K562 (cell line): ENCODE data around the gene DYNC1I2. TPM values are rescaled to one million over a fixed set of nuclear protein-coding genes. Genes with fewer than 3 reads are reported as not detected.
A peak's percentile ranks its signal among the peaks of the same experiment; 100 is the strongest.

Experiments
- ATAC-seq: fragments of 200-7000 bp; cut with Tn5 transposase; 3 replicates; pipeline ENCODE4 v1.9.1; 2020; ENCODE audit warnings: moderate library complexity
- BruUV-seq: library from RNA; stranded (reverse); fragments of 400-500 nt; replicated peaks from 2 replicates; lab custom pipeline; 2021; lab: Mats Ljungman, UMichigan
- CTCF ChIA-PET: fragments of 300-600 bp; formaldehyde crosslinking; extraction: SDS; loops from one replicate; lab custom pipeline; 2021; ENCODE audit warnings: low intra/inter-chr PET ratio; lab: Yijun Ruan, JAX
- POLR2A ChIA-PET: fragments of 300-600, 350-650 bp; sonication (Branson Sonifier 250); formaldehyde crosslinking; extraction: SDS; loops from one replicate; lab custom pipeline; 2021; ENCODE audit warnings: antibody characterized with exemption, inconsistent platforms; lab: Yijun Ruan, JAX
- DNase-seq, 4 experiments: peaks; one replicate each; pipeline versions ENCODE4 v3.0.0 to v3.0.0-alpha.2; 2011 to 2018; ENCODE audit warnings: low spot score in 3 of 4, mixed read lengths in 3 of 4; ENCODE audit errors: extremely low read depth in 1 of 4
- FAIRE-seq: peaks from 2 replicates; lab custom pipeline; 2011; peaks lifted over from hg19 to GRCh38; lab: Jason Lieb, UNC
- H2AFZ ChIP-seq: 2 replicates; pipeline ENCODE4 v1.6.0; 2011; ENCODE audit warnings: low read depth, low read length, control low read depth, inconsistent platforms
- H3K27ac ChIP-seq: fragments of 200-600 bp; 3 replicates; pipeline ENCODE4 v1.8.0; 2011; ENCODE audit warnings: low read depth, mild to moderate bottlenecking, control low read depth, inconsistent platforms, low read length, moderate library complexity, mixed read lengths; ENCODE audit errors: extremely low read depth
- H3K27me3 ChIP-seq, 2 experiments: fragments of 300-600 bp in 1 of 2; 2 replicates in 1 of 2; 3 replicates in 1 of 2; pipeline versions ENCODE4 v1.6.0 to v1.8.0; 2011; ENCODE audit warnings: inconsistent platforms in 2 of 2, low read length in 2 of 2, mild to moderate bottlenecking in 1 of 2, mixed read lengths in 1 of 2, moderate library complexity in 1 of 2; ENCODE audit not compliant: control insufficient read depth in 2 of 2, insufficient read depth in 2 of 2
- H3K36me3 ChIP-seq: fragments of 300-600 bp; 3 replicates; pipeline ENCODE4 v1.8.0; 2011; ENCODE audit warnings: mild to moderate bottlenecking, low read length, inconsistent platforms; ENCODE audit not compliant: control insufficient read depth, insufficient read depth
- H3K4me1 ChIP-seq, 2 experiments: fragments of 200-600 bp in 1 of 2; replicated peaks in 1 of 2; 2 replicates in 1 of 2; 3 replicates in 1 of 2; pipeline versions ENCODE4 v1.5.1 to v1.8.0; 2011; ENCODE audit warnings: inconsistent platforms in 2 of 2, low read length in 2 of 2, mild to moderate bottlenecking in 1 of 2, mixed read lengths in 1 of 2, moderate library complexity in 1 of 2; ENCODE audit not compliant: control insufficient read depth in 2 of 2, insufficient read depth in 2 of 2
- H3K4me2 ChIP-seq: 2 replicates; pipeline ENCODE4 v1.6.1; 2011; ENCODE audit warnings: low read length, control low read depth, inconsistent platforms, mixed read lengths; ENCODE audit not compliant: insufficient read depth
- H3K4me3 ChIP-seq: fragments of 200-600 bp; sonication (generic), shearing (Covaris generic); 2 replicates; pipeline ENCODE4 v1.5.1; 2016; ENCODE audit warnings: control low read depth, inconsistent platforms
- H3K79me2 ChIP-seq: fragments of 200-600 bp; 3 replicates; pipeline ENCODE4 v1.8.0; 2011; ENCODE audit warnings: low read length, inconsistent platforms; ENCODE audit not compliant: control insufficient read depth, insufficient read depth
- H3K9ac ChIP-seq, 2 experiments: 2 replicates each; pipeline versions ENCODE4 v1.6.0 to v1.6.1; 2011; ENCODE audit warnings: low read depth in 2 of 2, low read length in 2 of 2, control low read depth in 1 of 2, inconsistent platforms in 1 of 2, mild to moderate bottlenecking in 1 of 2, mixed read lengths in 1 of 2; ENCODE audit not compliant: insufficient read depth in 1 of 2
- H3K9me1 ChIP-seq: one replicate; pipeline ENCODE4 v1.6.0; 2011; ENCODE audit warnings: inconsistent platforms, mild to moderate bottlenecking, low read length, moderate library complexity; ENCODE audit not compliant: control insufficient read depth, insufficient read depth
- H3K9me3 ChIP-seq: replicated peaks from 2 replicates; pipeline ENCODE4 v1.5.1; 2011; ENCODE audit warnings: low read depth, low read length, inconsistent platforms; ENCODE audit not compliant: control insufficient read depth, insufficient read depth
- H4K20me1 ChIP-seq: replicated peaks from 2 replicates; pipeline ENCODE4 v1.6.1; 2011; ENCODE audit warnings: low read length, inconsistent platforms, mixed read lengths; ENCODE audit not compliant: control insufficient read depth, insufficient read depth
- FOSL1 ChIP-seq: fragments of 200-800 bp; sonication (Bioruptor generic); conservative IDR thresholded peaks from 2 replicates; pipeline ENCODE4 v1.6.1; 2016; ENCODE audit warnings: missing genetic modification characterization, missing compliant biosample characterization
- GATAD2A ChIP-seq: fragments of 450-650 bp; IDR thresholded peaks from 2 replicates; pipeline ENCODE4 v1.6.1; 2017
- JUND ChIP-seq, 2 experiments: IDR thresholded peaks; 2 replicates in 1 of 2; 3 replicates in 1 of 2; pipeline ENCODE4 v1.6.1; 2011; ENCODE audit warnings: borderline replicate concordance in 2 of 2, low read depth in 2 of 2, low read length in 2 of 2, improper control_type of control experiment in 1 of 2, missing biosample characterization in 1 of 2, missing genetic modification characterization in 1 of 2, missing genetic modification reagents in 1 of 2
- WGBS: fragments of 100-300 bp; shearing (Covaris generic); methylation state at CpG from one replicate; pipeline ENCODE4 v1.1.6; 2016; ENCODE audit warnings: low coverage, mixed read lengths; ENCODE audit not compliant: insufficient coverage; ENCODE audit errors: missing lambda C conversion rate; 5-methylcytosine and 5-hydroxymethylcytosine counted together
- in situ Hi-C: fragments of 300-500 bp; cut with MboI; formaldehyde crosslinking; loops from 4 replicates; pipeline ENCODE4 v1.15.0; 2018; ENCODE audit warnings: inconsistent platforms, mixed read lengths
- intact Hi-C: fragments of 100-400 bp; cut with micrococcal nuclease; formaldehyde crosslinking; loops from 2 replicates; pipeline ENCODE4 v1.14.2; 2022
- polyA plus RNA-seq, 8 experiments: library from polyadenylated mRNA; depleted of rRNA in 4 of 8; stranded (reverse) in 5 of 8; unstranded in 3 of 8; fragments of >200 nt; fragmentation: Nextera tagmentation in 2 of 8; fragmentation: Illumina TruSeq in 1 of 8; extraction: Ambion mirVana in 2 of 8; extraction: Trizol in 1 of 8; gene quantifications; 2 replicates each; pipeline versions ENCODE4 v1.2.1 to v1.2.3, GENCODE V29; 2011 to 2014; ENCODE audit warnings: inconsistent platforms in 1 of 8, missing spikeins in 1 of 8
- total RNA-seq, 7 experiments: library from RNA; depleted of rRNA in 6 of 7; stranded (reverse); fragments of >200 nt in 6 of 7; fragmentation: Illumina TruSeq in 2 of 7; extraction: Trizol in 2 of 7; gene quantifications; 2 replicates each; pipeline versions ENCODE4 v1.2.1 to v1.2.3, GENCODE V29; 2011 to 2021; ENCODE audit warnings: low replicate concordance in 1 of 7

The DYNC1I2 gene
- total and polyA plus RNA-seq, 9 of the 15 experiments (the other 6 are each of a cell fraction or from before 2014, with no cell fraction given) = 59.1 to 204 (median 100) TPM

GRCh38 chr2:171702781-171703556 is 15.7 kb downstream of the DYNC1I2 start:
- in situ Hi-C loops (loop anchor here (5.0 kb wide), 1 partner anchor 106 kb away; no protein-coding TSS in a partner anchor), intact Hi-C loops (loop anchor here (2.0 to 10.0 kb wide), 7 partner anchors 104 to 762 kb away; partner anchors contain the start of genes METAP1D and SLC25A12)
- Histone ChIP-seq H3K9me1 (no peaks in the 10 kb centered on the region), H2AFZ (no peak overlapping the region), H3K36me3 (peaks cover 32% of the 10 kb centered on the region; the same call in 2 of the 3 replicates), H3K27me3 (no peaks in the 10 kb centered on the region), H3K79me2 (peaks cover 2% of the 10 kb centered on the region; the same call in 1 of the 3 replicates), H3K4me3 (no peak overlapping the region), H3K27ac (no peak overlapping the region), H3K4me2 (no peak overlapping the region), H4K20me1 (0 out of 2 replicates have a peak, but pooled peaks cover 3% of the 10 kb centered on the region), H3K4me1 (no peaks in the 10 kb centered on the region), H3K9me3 (no peaks in the 10 kb centered on the region), H3K9ac (no peak overlapping the region)
- BruUV-seq = no TSS peak
- TF ChIP-seq GATAD2A = no peak
- 0 out of 2 replicates have a peak, but pooled peaks have one; percentile 28 for TF ChIP-seq FOSL1 (tag)
- 0 out of 2 replicates have a peak, but pooled peaks have one; percentile 16 for TF ChIP-seq JUND (IDR thresholded peaks at IDR 0.05; ENCODE audit: borderline replicate concordance, low read depth, low read length)
- TF ChIP-seq JUND (tag; IDR thresholded peaks at IDR 0.05; ENCODE audit: borderline replicate concordance, low read depth, low read length) = no peak
- ATAC-seq = peak; percentile 25; the same call in 2 of the 3 replicates
- no peak for DNase-seq
- ChIA-PET POLR2A (interaction anchor here (0.5 to 1.5 kb wide), 8 partner anchors 10 to 759 kb away, joined by 3 to 5 read pairs (median 3); no protein-coding TSS in a partner anchor), CTCF (interaction anchor here (1.1 to 1.8 kb wide), 5 partner anchors 129 to 1008 kb away, joined by 3 to 21 read pairs (median 6); partner anchors contain the start of gene DLX2)
- no peak for FAIRE-seq
- 78% methylated on average over 7 of the region's 7 CpGs for WGBS
